Epithelial cell of prostate (primary cell): ENCODE measurements around the gene ASPSCR1.

Experiments used
- DNase-seq: peaks from one replicate; pipeline ENCODE4 v3.0.0-alpha.2; 2011; ENCODE audit warnings: low read depth, low spot score
- H3K27ac ChIP-seq: fragments of 450-650 bp; 2 replicates; pipeline ENCODE4 v1.5.1; 2017; ENCODE audit warnings: mild to moderate bottlenecking

The ASPSCR1 gene, protein sequence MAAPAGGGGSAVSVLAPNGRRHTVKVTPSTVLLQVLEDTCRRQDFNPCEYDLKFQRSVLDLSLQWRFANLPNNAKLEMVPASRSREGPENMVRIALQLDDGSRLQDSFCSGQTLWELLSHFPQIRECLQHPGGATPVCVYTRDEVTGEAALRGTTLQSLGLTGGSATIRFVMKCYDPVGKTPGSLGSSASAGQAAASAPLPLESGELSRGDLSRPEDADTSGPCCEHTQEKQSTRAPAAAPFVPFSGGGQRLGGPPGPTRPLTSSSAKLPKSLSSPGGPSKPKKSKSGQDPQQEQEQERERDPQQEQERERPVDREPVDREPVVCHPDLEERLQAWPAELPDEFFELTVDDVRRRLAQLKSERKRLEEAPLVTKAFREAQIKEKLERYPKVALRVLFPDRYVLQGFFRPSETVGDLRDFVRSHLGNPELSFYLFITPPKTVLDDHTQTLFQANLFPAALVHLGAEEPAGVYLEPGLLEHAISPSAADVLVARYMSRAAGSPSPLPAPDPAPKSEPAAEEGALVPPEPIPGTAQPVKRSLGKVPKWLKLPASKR

DNA sequence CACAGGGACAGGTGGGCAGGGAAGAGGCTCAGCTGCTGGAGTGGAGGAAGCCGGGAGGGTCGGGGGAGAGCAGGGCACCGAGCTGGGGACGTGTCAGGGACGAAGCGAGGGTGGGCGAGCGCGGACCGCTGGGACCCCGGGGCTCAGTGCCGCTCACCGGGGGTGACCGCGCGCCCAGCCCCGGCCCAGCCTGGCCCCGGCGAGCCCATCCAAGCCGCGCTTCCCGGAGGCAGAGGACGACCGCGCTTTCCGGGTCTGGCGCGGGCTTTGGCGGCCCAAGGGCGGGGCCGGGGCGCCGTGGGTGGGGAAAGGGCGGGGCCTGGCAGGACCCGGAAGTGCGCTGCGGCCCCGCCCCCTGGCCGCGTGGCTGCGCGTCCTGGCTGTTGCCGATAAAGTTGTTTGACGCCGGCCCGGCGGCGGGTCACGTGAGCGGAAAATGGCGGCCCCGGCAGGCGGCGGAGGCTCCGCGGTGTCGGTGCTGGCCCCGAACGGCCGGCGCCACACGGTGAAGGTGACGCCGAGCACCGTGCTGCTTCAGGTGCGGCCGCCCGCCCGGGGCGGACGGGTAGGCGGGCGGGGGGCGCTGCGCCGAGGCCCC is at the start of gene ASPSCR1:
TSS of gene ASPSCR1 (plus strand) at position 419 of the 598 bp plus-strand sequence. CDS start at position 437, 18 bp downstream.
- peak within 1 kb of the TSS; percentile 67 for H3K27ac ChIP-seq
- peak; percentile 40 for DNase-seq

DNA sequence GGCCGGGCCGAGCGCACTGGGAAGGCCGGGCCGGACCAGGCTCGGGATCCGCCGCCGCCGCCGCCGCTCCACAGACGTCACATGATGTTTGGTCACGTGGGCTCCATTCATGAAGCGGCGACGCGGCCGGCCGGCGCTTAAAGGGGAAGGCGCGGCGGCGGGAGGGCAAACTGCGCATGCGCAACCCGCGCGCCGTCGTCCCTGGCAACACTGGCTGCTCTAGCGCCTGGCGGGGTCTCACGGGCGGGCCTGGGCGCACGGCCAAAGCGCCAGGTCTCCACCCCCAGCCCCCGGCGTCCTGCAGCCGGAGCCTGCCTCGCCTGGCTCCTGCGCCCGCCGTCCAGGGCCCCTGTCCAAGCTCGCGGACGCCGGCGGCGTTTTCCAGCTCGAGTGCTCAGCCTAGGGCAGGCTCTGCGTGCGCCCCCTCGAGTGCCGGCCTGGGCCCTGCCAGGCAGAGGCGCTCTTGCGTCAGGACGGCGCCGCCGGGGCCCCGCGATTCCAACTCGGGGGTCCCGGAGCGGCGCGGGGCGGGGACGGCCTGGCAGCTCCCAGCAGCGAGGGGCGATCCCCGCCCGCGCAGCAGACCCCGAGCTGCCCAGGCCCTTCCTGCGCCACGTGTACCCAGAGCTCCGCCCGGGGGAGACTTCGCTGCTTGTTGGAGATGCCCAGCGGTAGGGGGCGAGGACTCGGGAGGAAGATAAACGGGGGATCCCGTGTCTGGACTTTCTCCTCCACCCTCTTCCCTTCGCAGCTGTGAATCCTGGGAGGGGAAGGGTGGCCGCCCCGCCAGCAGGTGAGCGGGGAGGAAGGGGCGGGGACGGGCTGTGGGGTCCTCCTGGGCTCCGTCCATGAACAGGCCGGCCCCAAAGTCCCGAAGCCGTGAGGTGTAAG is 49.5 kb upstream of the ASPSCR1 start, which contains the start of gene MAFG:
TSS of gene MAFG (minus strand) at position 83 of the 891 bp plus-strand sequence. CDS start 4,550 bp downstream, outside the sequence.
- H3K27ac ChIP-seq: peak within 1 kb of the TSS; percentile 89
- DNase-seq: peak; percentile 33

DNA sequence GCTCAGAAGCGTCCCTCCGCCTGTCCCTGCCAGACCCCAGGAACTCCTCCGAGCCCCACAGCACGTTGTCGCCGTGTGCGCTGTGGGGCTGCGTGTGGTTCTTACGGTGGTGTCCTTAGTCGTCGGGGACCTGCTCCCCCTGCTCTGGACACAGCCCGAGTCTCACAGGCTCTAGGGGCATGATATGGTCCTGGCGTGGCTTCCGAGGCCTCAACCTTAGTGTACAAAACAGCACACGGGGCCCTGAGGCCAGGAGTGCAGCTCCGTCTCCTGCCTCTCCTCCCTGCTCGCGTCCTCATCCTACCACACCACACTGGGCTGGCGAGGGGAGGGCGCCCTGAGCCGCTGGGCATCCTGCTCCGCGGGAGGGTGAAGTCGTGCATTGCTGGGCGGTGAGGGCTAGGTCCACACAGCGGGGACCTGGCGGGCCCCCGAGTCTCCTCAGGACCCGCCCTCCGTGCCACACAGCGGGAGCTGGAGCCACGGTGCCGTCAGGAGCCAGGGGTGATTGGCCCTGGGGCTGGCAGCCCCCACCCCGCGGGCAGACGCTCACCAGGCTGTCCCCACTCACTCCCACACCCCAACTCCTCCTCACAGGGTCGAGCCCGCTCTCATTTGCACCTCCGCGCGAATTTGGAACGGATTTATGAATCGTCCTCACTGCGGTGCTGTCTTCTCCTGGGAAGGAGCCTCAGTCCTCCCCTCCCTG is 48.7 kb upstream of the ASPSCR1 start:
- no peak for DNase-seq
- H3K27ac ChIP-seq: no peak overlapping the region

DNA sequence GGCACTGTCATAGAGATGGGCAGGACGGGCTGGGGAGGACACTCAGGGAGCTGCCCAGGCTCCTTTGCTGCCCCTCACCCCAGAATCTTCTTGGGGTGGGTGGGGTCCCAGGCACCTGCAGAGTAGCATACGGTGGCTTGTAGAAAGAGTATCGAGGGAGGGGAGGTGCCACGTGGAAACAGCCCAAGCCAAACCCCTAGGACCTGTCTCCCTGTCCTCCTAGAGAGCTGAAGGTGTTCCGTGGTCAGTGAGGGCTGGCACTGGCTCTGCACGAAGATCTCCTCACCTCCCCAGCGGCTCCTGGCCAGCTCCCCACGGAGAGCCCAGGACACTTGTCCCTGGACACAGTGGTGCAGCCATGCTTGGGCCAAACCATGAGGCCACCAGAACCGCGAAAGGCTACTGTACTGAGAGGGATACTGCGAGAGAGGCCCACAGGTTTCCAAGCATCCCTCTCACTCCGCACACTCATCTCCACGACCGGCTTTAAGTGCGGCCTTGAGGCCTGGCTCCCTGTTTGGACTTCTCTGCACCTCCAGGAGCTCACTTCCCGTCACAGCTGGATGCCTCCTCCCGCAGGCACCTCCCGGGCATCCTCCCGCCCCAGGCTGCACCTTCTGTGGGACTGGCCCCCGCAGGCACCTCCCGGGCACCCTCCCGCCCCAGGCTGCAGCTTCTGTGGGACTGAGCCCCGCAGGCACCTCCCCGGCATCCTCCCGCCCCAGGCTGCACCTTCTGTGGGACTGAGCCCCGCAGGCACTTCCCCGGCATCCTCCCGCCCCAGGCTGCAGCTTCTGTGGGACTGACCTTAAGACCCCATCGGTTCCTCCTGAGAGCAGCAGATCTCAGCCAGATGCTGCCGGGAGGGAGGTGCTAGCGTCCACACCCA is 47.9 kb upstream of the ASPSCR1 start:
- no peak overlapping the region for H3K27ac ChIP-seq
- DNase-seq: no peak

DNA sequence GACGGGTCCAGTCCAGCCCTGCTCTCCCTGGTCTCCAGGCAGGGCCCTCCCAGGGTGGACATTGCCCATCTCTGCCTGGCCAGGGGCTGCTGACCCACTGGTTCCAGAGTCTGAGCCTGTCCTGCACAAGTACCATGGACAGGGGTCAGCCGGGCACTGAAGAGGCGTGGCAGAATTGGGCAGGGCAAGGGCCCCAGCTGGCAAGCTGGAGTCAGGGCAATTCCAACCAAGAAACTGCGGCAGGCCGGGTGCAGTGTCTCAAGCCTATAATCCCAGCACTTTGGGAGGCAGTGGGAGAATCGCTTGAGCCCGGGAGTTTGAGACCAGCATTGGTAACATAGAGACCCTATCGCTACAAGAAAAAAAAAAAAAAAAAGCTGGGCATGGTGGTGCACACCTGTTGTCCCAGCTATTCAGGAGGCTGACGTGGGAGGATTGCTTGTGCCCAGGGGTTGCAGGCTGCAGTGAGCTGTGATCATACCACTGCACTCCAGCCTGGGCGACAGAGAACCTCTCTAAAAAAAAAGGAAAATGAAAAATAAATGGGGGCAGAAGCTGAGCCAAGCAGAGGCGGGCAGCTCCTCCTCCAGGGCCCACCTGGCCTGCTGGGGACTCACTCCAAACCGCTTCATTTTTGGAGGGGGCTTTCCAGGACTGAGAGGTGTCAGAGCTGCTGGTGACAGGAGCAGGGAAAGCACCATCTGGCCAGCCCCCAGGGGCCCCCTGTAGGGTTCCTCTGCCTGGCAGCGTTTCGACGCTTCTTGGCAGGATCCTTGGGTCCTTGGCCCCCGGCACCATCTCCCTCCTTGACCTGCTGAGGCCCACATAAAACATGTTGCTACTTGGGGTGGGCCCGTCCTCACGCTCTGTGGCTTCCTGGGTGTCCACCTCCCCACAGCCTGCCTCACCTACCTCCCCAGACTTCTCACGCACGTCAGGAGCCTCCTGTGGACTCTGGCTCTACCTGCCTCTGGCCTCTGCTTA is 47.0 kb upstream of the ASPSCR1 start:
- DNase-seq: no peak
- H3K27ac ChIP-seq: no peak overlapping the region

DNA sequence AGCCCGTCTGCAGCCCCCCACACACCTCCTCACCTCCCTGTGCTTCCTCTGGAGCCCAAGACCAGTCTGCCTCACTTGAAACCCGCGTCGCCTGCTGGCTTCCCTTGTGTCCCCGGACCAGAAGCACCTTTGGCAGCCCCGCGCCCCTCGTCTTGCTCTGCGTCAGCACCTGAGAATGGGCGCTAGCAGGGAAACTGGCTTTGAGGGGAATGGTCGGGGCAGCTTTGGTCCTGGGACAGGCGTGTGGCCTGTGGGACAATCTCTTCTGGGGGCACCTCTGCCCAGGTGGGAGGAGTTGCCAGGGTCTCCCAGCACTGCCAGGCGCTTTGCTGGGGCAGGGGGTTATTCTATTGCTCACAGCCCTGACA is 46.3 kb upstream of the ASPSCR1 start:
- DNase-seq: no peak
- H3K27ac ChIP-seq: no peak overlapping the region

DNA sequence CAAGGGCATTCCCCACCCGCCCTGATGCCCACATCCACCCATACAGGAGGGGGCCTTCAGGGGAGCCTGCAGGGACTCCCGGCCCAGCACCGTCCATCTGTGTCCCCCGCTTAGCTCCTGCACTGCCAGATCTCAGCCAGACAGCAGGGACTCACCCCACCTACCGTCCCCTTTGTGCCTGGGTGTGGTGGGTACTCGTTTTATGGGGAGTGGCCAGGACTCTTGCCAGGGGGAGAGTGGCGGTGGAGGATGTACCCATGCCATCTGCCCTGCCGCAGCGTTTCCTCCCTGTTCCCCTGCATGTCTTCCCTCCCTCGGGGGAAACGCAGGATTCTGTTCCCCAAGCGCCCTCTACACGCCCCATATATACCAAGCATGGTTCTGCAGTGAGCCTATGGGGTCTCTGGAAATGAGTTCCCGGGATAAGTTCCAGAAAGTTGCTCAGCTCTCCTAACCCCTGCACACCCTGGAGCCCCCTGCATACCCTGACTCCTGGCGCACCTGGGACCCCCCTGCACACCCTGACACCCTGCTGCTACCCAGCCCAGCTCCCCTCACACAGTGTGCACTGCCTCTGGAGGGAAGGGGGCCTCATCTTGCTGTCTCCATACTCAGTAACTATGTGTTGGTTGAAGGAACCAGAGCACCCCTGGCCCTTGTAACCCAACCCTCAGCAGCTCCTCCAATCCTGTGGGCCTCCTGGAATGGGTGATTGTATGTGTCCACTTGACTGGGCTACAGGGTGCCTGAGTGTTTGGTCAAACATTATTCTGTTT is 45.7 kb upstream of the ASPSCR1 start:
- H3K27ac ChIP-seq: no peak overlapping the region
- no peak for DNase-seq

DNA sequence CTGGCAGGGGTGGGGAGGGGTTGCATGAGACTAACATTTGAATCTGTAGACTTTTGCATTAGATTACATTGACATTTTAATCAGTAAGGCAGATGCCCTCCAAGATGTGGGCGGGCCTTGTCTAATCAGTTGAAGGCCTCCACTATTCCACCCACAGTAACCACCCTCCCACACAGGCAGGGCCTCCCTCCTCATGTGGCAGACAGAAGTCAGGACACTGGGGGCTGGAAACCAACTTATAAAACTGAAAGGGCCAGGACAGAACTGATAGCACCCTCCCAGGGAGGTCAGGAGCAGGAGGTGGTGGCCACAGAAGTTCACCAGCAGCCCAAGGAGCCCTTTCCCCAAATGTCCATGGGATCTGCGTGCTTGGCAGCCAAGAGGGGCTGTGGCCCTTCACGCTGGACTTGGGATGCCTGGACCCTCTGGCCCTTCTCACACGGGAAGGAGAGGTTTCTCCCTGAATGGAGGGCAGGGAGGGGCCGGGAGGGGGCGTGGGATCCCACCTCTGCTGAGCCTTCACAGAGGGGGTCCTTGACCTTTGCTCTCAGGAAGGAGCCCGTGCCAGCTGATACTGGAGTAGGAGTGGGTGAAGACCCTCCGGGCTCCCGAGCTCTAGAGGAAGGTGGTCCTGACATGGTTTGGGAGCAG is 45.0 kb upstream of the ASPSCR1 start:
- no peak overlapping the region for H3K27ac ChIP-seq

DNA sequence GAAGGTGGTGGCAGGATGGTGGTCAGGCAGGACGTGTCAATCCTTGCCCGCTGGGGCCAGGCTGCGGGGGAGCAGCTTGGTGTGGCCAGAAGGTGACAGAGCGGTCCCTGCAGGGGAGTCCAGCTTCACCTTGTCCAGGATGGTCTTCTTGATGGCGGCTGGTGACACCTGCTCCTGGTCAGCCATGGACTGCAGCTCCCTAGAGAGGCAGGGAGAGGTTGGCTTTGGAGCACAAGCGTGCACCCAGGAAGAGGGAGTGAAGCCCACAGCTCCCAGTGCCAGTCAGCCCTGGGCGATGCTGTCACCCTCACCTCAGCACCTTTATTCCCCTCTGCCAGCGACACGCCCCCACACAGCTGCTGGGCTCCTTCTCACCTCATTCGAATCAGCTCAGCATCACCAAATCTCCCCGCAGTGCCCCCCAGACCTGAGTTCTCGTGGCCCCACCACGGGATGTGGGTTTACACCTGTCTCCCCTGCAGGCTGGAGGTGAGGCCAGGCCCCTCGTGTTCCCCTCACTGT is 44.2 kb upstream of the ASPSCR1 start:
- H3K27ac ChIP-seq: no peak overlapping the region
- DNase-seq: no peak

More for the DNA sequence above, 45.0 kb upstream of the ASPSCR1 start:
- DNase-seq: no peak

DNA sequence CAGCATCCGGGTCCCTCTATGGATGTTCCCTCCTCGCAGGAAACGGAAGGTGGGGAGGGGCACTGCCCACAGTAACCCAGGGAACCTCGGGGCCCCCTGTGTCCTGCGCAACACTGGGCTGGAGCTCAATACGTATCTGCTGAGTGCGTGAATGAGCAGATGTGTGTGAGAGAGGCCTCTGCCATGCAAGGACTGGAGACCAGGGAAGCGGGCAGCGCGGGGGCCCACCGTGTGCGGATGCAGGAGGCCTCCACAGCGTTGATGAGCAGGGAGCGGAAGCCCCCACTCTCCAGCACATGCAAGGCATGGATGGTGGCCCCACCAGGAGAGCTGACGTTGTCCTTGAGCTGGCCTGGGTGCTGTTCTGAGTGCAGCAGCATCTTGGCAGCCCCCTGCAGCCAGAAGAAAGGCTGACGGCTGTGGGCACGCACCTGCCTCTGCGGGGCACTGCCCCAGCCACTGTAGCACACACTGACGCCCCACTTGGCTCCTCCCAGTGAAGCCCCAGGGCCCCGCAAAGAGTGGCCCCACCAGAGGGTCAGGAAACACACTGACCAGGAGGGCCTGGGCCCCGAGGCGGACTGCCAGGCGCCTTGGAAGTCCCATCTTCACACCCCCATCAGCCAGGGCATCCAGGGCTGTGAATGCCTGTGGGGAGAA is 43.2 kb upstream of the ASPSCR1 start:
- no peak for DNase-seq

DNA sequence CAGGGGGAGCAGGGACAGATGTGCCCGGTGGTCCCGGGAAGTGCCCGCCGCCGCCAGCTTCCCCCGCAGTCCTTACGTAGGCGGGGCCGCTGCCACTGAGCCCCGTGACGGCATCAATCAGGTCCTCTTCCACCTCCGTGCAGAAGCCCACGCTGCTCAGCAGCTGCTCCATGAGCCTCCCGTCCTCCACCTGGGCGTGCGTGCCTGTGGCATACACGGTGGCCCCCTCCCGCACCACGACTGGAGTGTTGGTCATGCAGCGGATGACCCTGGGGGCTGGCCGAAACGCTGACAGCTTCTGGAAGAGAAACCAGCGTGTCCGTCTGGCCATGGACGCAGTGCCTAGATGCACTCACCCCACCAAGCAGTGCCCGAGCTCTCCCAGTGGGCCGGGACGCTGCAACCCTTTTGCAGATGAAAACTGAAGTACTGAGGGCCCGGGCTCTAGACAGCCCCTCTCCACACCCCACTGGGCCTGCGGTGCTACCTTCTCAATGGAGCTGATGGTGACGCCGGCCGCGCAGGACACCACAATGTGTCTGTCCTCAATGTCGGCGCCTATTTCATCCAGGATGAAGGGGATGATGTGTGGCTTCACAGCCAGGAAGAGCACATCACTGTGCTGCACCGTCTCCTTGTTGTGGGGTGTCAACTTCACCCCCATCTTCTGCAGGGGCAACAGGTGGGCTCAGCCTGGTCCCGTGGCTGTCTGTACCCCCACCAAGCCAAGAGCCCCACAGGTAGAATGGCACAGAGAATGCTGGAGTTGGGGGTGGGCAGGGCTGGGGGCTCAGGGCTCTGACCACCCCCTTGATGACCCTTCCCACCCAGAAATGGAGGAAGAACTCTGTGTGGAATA is 42.4 kb upstream of the ASPSCR1 start:
- no peak overlapping the region for H3K27ac ChIP-seq
- no peak for DNase-seq

More for the DNA sequence above, 43.2 kb upstream of the ASPSCR1 start:
- H3K27ac ChIP-seq: no peak overlapping the region

DNA sequence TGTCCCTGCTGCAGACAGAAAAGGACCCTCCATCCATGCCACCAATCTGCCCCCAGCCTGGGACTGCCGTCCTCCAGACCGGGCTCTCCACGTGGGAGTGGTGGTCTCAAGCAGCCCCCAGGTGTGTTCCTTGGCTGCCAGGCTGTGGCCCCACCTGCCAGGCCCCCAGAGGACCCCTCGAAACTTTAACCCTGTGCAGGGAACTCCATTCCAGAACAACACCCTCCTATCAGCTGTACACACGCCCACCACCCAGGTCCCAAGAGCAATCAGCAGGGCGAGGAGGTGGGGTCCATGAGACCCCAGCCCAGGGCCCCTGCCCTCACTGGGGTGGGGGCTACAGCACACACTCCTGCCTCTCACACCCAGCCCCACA is 41.7 kb upstream of the ASPSCR1 start:
- no peak for DNase-seq
- H3K27ac ChIP-seq: no peak overlapping the region

DNA sequence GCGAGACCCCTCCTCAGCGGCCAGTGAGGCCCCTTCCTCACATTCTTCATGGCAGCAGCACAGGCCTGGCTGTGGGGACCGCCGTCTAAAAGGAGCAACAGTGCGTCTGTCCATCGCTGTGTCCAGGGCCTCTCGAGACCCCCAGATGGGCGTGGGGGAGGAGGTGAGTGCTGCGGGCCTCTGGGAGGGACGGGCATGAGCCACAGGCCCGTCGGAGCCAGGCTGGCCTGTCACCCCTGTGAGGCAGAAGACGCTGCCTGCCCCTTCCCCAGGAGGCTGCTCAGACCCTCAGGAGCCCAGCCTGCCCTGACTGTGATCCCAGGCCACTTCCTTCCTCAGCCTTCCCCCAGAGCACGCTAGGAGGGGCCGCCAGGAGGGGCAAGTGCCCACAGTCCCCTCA is 38.2 kb upstream of the ASPSCR1 start:
- DNase-seq: no peak
- H3K27ac ChIP-seq: no peak overlapping the region

DNA sequence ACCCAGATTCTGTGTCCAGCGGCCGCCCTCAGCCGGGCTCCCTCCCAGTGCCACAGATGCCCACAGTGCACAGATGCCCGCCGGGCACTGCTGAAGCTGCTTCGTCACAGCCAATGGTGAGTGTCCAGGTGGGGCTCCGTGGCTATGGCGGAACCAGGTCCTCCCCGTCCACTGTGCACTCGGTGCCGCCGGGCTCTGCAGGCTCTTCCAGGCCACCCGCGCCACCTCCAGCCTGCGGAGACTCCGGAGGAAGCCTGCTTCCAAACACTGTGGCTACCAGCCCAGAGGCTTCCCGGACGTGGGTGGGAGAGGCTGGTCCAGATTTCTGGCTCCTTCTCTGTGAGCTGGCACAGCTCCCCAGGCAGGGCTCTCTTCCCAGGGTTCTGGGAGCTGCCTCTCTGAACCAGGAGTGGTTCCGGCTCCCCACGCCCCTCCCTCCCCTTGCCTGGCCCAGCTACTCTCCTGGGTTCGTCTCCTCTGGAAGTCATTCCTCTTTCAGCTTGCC is 37.5 kb upstream of the ASPSCR1 start:
- no peak overlapping the region for H3K27ac ChIP-seq
- DNase-seq: no peak
